Omental fat pad (tissue), 4 donors: ENCODE results near the gene PRDM16. TPM values are rescaled to one million over a fixed set of nuclear protein-coding genes. Genes with fewer than 3 reads are reported as not detected.

Source experiments
- ATAC-seq: fragments of 150-250 bp; one replicate; pipeline ENCODE4 v1.9.1; 2016; ENCODE audit warnings: mild to moderate bottlenecking, moderate library complexity; ENCODE audit not compliant: low FRiP score
- DNase-seq: peaks from one replicate; pipeline ENCODE4 v3.0.0-alpha.2; 2019; ENCODE audit warnings: low spot score
- total RNA-seq, 4 donors: library from RNA; depleted of rRNA; stranded (reverse); fragments of >200 nt; gene quantifications; one replicate each; pipeline ENCODE4 v1.1.0, GENCODE V29; 2016
- TF ChIP-seq, protein P1 (sequence below), 3 donors: fragments of 450-650 bp; IDR thresholded peaks; one replicate each; pipeline ENCODE4 v1.5.1; 2016 to 2017; ENCODE audit warnings: antibody characterized with exemption in 3 of 3, mild to moderate bottlenecking in 3 of 3, moderate library complexity in 2 of 3

Gene PRDM16
- total RNA-seq, 4 donors from 2014 or later, result 0.19 to 3.8 (median 1.8) TPM

DNA sequence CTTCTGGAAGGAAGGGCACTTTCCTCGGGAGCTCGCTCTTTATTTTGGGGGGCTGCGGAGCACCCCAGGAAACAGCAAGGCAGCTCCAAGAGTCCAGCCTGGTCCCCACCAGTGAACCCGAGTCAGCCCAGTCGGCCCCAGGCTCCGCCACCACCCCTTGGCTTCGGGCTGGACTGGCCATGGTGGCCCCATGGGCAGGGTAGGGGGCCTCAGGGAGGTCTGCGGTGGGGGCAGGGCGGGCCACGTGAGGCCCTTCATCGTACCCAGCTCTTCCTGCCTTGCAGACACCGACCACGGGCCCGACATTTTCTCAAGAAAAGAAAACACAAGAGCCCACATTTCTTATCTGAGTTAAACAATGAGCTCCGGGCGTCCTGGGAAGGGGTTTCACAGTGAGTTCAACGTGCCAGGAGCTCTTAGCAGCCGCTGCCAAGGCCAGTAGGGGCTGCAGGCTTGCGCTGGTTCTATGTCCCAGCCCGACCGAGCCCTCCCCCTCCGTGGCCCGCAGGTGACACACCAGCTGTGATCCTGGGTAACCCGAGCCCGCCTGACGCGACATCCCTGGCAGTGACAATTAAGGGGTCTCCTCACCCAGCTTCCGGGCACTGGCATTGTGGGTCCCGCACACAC is 66.2 kb downstream of the PRDM16 start:
- DNase-seq, result no peak
- no peak for ATAC-seq
- TF ChIP-seq, protein P1, sequence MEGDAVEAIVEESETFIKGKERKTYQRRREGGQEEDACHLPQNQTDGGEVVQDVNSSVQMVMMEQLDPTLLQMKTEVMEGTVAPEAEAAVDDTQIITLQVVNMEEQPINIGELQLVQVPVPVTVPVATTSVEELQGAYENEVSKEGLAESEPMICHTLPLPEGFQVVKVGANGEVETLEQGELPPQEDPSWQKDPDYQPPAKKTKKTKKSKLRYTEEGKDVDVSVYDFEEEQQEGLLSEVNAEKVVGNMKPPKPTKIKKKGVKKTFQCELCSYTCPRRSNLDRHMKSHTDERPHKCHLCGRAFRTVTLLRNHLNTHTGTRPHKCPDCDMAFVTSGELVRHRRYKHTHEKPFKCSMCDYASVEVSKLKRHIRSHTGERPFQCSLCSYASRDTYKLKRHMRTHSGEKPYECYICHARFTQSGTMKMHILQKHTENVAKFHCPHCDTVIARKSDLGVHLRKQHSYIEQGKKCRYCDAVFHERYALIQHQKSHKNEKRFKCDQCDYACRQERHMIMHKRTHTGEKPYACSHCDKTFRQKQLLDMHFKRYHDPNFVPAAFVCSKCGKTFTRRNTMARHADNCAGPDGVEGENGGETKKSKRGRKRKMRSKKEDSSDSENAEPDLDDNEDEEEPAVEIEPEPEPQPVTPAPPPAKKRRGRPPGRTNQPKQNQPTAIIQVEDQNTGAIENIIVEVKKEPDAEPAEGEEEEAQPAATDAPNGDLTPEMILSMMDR (IDR thresholded peaks at IDR 0.05), result no peak

DNA sequence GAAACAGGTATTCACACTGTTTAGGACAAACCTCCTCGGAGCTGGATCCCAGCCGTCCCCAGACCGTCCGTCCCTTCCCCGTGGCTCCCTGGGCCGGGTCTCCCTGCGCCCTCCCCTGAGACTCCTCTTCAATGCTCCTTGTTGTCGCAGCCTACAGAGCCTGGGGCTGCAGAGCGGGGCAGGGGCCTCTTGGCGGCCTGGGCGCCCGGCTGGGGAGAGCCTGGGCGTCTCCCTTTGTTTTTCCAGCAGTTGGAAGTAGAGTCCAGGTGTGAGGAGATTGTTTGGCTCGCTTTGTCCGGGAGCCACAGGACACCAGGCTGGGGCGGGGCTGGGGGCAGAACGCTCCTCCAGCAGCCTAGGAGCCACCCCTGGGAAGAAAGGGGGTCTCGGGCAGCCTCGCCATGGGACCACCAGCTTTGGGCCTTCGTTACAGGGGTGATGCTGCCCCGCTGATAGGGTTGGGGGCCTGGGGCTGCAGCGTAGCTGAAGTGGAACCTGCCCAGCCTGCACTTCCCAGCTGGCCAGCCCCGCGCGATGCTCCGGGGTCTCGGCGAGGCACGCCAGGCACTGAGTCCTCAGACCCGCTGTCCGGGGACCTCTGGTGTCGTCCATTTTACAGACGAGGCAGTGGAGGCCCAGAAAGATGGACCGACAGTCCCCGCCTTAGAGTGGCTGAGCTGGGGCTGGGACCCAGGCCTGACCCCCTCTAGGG is 66.9 kb downstream of the PRDM16 start:
- DNase-seq (no peak), ATAC-seq (no peak)
- TF ChIP-seq, protein P1 (IDR thresholded peaks at IDR 0.05), result no peak

DNA sequence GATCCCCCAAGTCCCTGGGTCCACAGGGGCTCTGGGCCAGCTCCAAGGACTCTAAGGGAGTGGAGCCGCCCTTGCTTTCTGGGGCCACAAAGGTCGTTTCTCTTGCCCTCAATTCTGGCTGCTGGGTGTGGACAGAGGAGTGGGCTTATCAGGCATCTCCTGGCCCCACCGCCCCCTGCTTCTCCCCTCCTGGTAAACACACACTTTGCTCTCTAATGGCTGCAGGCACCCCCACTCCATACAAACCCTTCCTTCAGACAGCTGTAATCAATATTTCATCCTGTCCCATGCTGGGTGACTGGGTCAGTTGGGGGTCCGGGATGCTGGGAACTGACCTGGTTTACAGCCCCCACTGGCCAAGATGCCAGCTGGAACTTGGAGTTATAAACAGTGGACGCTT is 67.5 kb downstream of the PRDM16 start:
- ATAC-seq, result no peak
- no peak for DNase-seq
- TF ChIP-seq, protein P1 (IDR thresholded peaks at IDR 0.05), result no peak

- ATAC-seq (no peak), DNase-seq (no peak)
- TF ChIP-seq, protein P1 (IDR thresholded peaks at IDR 0.05), result no peak
These were observed 68.4 kb downstream of the PRDM16 start for GRCh38 chr1:3137111-3138100.

DNA sequence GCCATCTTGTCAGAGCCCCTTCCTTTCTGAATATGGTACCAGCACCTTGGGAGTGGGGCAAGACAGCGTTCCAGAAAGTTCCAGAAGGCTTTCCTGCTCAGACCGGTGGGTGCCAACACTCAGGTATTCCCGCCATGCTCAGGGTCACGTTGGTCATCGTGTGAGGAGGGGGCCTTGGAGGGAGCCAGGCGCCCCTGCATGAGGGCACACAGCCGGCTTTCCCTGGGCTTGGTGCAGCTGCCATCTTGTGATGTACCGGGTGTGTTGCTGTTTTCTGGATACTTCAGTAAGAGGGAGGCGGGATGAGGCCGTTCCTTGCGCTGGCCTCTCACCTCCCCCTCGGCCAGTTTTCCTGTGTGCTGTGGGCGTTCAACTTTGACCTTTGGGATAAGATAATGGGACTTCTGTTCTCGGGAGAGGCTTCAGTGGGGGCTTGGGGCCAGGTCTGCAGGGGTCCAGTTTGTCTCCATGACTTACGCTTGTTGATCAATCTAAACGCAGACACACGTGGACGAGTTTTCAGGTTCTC is 69.7 kb downstream of the PRDM16 start:
- ATAC-seq (no peak), DNase-seq (no peak)
- TF ChIP-seq, protein P1 (IDR thresholded peaks at IDR 0.05), result no peak

- ATAC-seq (no peak), DNase-seq (no peak)
- TF ChIP-seq, protein P1 (IDR thresholded peaks at IDR 0.05), result no peak
These were observed 70.4 kb downstream of the PRDM16 start for GRCh38 chr1:3139451-3139852.
